ENCODE results near the gene GRK2. TPM values are rescaled to one million over a fixed set of nuclear protein-coding genes. Genes with fewer than 3 reads are reported as not detected.

The GRK2 gene
- total and polyA plus RNA-seq, 2 of the 13 experiments (the other 11 are each of a cell fraction or from before 2014, with no cell fraction given): 31.3 to 42.4 TPM

DNA sequence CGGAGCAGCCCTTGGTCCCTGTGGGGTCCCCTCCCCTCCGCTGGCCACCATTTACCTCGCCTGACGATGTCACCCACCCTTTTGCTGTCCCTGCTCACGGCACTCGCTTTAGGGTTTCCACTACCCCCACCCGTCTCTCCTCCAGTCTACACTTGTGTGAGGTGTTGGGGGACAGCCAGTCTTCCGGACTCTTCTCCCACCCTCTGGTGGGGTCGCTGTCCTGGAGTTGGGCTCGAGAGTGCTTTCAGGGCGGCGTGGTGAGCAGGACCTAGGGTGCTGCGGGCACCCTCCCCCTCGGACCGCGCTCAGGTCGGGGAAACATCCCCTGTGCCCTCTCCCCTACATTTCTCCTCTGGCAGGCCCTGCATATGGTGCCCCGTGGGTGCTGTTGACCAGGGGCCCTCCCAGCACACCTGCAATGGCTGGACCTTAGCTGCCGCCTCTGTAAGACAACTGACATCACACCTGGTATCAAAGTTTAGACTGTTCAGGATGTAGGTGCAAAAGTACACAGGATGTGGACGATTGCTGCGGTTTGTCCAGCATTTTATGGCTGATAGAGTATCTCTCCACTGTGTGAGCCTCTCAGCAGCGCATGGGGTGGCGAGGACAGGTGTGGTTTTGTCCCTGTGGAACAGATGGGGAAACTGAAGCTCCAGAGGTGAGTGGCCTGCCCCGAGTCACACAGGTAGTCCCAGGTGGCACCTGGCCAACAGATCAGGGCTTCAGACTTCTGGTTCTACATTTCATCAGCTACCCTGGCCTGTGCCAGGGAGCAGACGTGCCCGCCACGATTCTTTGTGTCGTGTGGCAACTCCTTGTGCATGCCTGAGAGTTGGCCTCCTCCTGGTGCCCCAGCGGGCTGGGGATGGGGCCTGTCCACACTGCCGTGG lies 1.2 kb downstream of the GRK2 start (continued):
- TF ChIP-seq ZBTB3 (CRISPR knock-in tag; IDR thresholded peaks at IDR 0.05; ENCODE audit: borderline replicate concordance, low read depth): no peak
- no peak for TF ChIP-seq THYN1 (CRISPR knock-in tag; IDR thresholded peaks at IDR 0.05; ENCODE audit: borderline replicate concordance, low read depth)
- 0 out of 2 replicates have a peak, but pooled peaks have one; percentile 25 for TF ChIP-seq ZNF572 (CRISPR knock-in tag; IDR thresholded peaks at IDR 0.05)
- TF ChIP-seq TFAP4 (IDR thresholded peaks at IDR 0.05; ENCODE audit: borderline replicate concordance, low read depth): no peak; the same call in 1 of the 2 replicates
- no peak for TF ChIP-seq TOPORS (CRISPR knock-in tag; IDR thresholded peaks at IDR 0.05)
- no peak for TF ChIP-seq CERS6 (CRISPR knock-in tag; IDR thresholded peaks at IDR 0.05)
- no peak for TF ChIP-seq TOE1 (CRISPR knock-in tag; IDR thresholded peaks at IDR 0.05)
- peak; percentile 58; the same call in 1 of the 2 replicates for TF ChIP-seq ERF (CRISPR knock-in tag; IDR thresholded peaks at IDR 0.05)
- no peak for TF ChIP-seq ZNF569 (CRISPR knock-in tag; IDR thresholded peaks at IDR 0.05; ENCODE audit: borderline replicate concordance)
- TF ChIP-seq RNF2 (conservative IDR thresholded peaks at IDR 0.05; ENCODE audit: low read depth): no peak
- TF ChIP-seq NR2F2 (IDR thresholded peaks at IDR 0.05; ENCODE audit: borderline replicate concordance, low read depth): no peak
- TF ChIP-seq YY1 (IDR thresholded peaks at IDR 0.05; ENCODE audit: insufficient read depth, insufficient replicate concordance, low read depth, low read length): no peak
- TF ChIP-seq ZNF17 (CRISPR knock-in tag; IDR thresholded peaks at IDR 0.05): no peak
- TF ChIP-seq ZBTB42 (CRISPR knock-in tag; IDR thresholded peaks at IDR 0.05): no peak
- no peak for TF ChIP-seq PBX2 (CRISPR knock-in tag; IDR thresholded peaks at IDR 0.05)
- TF ChIP-seq ARID3A (IDR thresholded peaks at IDR 0.05; ENCODE audit: low read depth, low read length): no peak
- no peak for TF ChIP-seq KDM4B (CRISPR knock-in tag; IDR thresholded peaks at IDR 0.05)
- no peak for TF ChIP-seq PLRG1 (conservative IDR thresholded peaks at IDR 0.05)
- TF ChIP-seq ISL2 (CRISPR knock-in tag; IDR thresholded peaks at IDR 0.05): no peak
- TF ChIP-seq ZNF766 (CRISPR knock-in tag; IDR thresholded peaks at IDR 0.05; ENCODE audit: borderline replicate concordance): peak; percentile 19; the same call in 1 of the 2 replicates
- no peak for TF ChIP-seq TCF12 (IDR thresholded peaks at IDR 0.05)
- no peak for TF ChIP-seq TCF12 (CRISPR knock-in tag; IDR thresholded peaks at IDR 0.05)
- TF ChIP-seq E2F2 (CRISPR knock-in tag; IDR thresholded peaks at IDR 0.05; ENCODE audit: borderline replicate concordance): no peak

Data from HepG2 (cell line).